SK-N-SH (cell line): ENCODE measurements around the gene DPYSL4. TPM values are rescaled to one million over a fixed set of nuclear protein-coding genes. Genes with fewer than 3 reads are reported as not detected.

ENCODE experiments used
- CTCF ChIA-PET: fragments of 300-600, 350-600 bp; formaldehyde crosslinking; extraction: SDS; loops from one replicate; lab custom pipeline; 2021; lab: Yijun Ruan, JAX
- POLR2A ChIA-PET: fragments of 350-600 bp; sonication (Branson Sonifier 250); formaldehyde crosslinking; extraction: SDS; loops from one replicate; lab custom pipeline; 2020; ENCODE audit warnings: antibody characterized with exemption, inconsistent platforms; lab: Yijun Ruan, JAX
- DNase-seq: peaks from one replicate; pipeline ENCODE4 v3.0.0; 2012
- H2AFZ ChIP-seq: fragments of 200-600 bp; sonication (generic); 2 replicates; pipeline ENCODE4 v1.8.1; 2016; ENCODE audit warnings: antibody characterized with exemption, mild to moderate bottlenecking, low read depth
- H3F3A ChIP-seq: fragments of 200-600 bp; sonication (generic); replicated peaks from 2 replicates; pipeline ENCODE3; 2016; ENCODE audit warnings: antibody characterized with exemption, mild to moderate bottlenecking; ENCODE audit not compliant: insufficient read depth
- H3K27ac ChIP-seq, 2 experiments: fragments of 200-500 bp in 1 of 2; fragments of 200-600 bp in 1 of 2; sonication (Bioruptor generic) in 1 of 2; sonication (generic), shearing (Covaris generic) in 1 of 2; 2 replicates each; pipeline versions ENCODE4 v1.5.1 to v1.6.1; 2014 to 2016; ENCODE audit warnings: low read depth in 2 of 2, inconsistent platforms in 1 of 2, low read length in 1 of 2, mild to moderate bottlenecking in 1 of 2, mixed read lengths in 1 of 2
- H3K27me3 ChIP-seq: fragments of 200-600 bp; sonication (generic), shearing (Covaris generic); 2 replicates; pipeline ENCODE4 v1.6.1; 2016; ENCODE audit warnings: mixed run types; ENCODE audit not compliant: insufficient read depth
- H3K36me3 ChIP-seq, 2 experiments: fragments of 200-500 bp in 1 of 2; fragments of 200-600 bp in 1 of 2; sonication (Bioruptor generic) in 1 of 2; sonication (generic) in 1 of 2; replicated peaks in 1 of 2; 2 replicates each; pipeline versions ENCODE3 to v1.5.1; 2014 to 2016; ENCODE audit warnings: low read length in 1 of 2, mild to moderate bottlenecking in 1 of 2; ENCODE audit not compliant: insufficient read depth in 2 of 2, control insufficient read depth in 1 of 2
- H3K4me1 ChIP-seq, 2 experiments: fragments of 200-500 bp in 1 of 2; fragments of 200-600 bp in 1 of 2; sonication (Bioruptor generic) in 1 of 2; sonication (generic), shearing (Covaris generic) in 1 of 2; 2 replicates each; pipeline versions ENCODE4 v1.5.1 to v1.6.1; 2014 to 2016; ENCODE audit warnings: low read depth in 1 of 2, low read length in 1 of 2, mixed run types in 1 of 2; ENCODE audit not compliant: insufficient read depth in 2 of 2, control insufficient read depth in 1 of 2
- H3K4me2 ChIP-seq: fragments of 200-600 bp; sonication (generic), shearing (Covaris generic); 2 replicates; pipeline ENCODE4 v1.6.1; 2017; ENCODE audit warnings: mixed run types
- H3K4me3 ChIP-seq, 2 experiments: fragments of 200-500 bp in 1 of 2; fragments of 200-600 bp in 1 of 2; sonication (Bioruptor generic) in 1 of 2; sonication (generic), shearing (Covaris generic) in 1 of 2; 2 replicates each; pipeline versions ENCODE4 v1.5.1 to v1.8.1; 2014 to 2016; ENCODE audit warnings: low read depth in 2 of 2, inconsistent platforms in 1 of 2, low read length in 1 of 2, mild to moderate bottlenecking in 1 of 2, mixed read lengths in 1 of 2, moderate library complexity in 1 of 2
- H3K79me2 ChIP-seq: fragments of 200-600 bp; sonication (generic); 2 replicates; pipeline ENCODE4 v1.8.1; 2017; ENCODE audit warnings: mild to moderate bottlenecking; ENCODE audit not compliant: insufficient read depth
- H3K9ac ChIP-seq: fragments of 200-600 bp; sonication (generic); 2 replicates; pipeline ENCODE4 v1.6.1; 2017; ENCODE audit warnings: mixed run types
- H3K9me2 ChIP-seq: fragments of 200-600 bp; sonication (generic); 2 replicates; pipeline ENCODE4 v1.6.1; 2017; ENCODE audit warnings: mixed run types
- H3K9me3 ChIP-seq: fragments of 200-600 bp; sonication (generic); 2 replicates; pipeline ENCODE4 v1.6.1; 2017; ENCODE audit warnings: mixed run types, mild to moderate bottlenecking, moderate library complexity
- H4K20me1 ChIP-seq: fragments of 200-600 bp; sonication (generic); 2 replicates; pipeline ENCODE4 v1.6.1; 2017; ENCODE audit warnings: mild to moderate bottlenecking, mixed run types; ENCODE audit not compliant: insufficient read depth
- CTCF ChIP-seq: fragments of 200-600 bp; sonication (generic); IDR thresholded peaks from 2 replicates; pipeline ENCODE4 v1.6.1; 2017; ENCODE audit warnings: antibody characterized with exemption, mild to moderate bottlenecking, moderate library complexity
- ELF1 ChIP-seq: IDR thresholded peaks from 2 replicates; pipeline ENCODE4 v1.4.0; 2012
- FOSL2 ChIP-seq: IDR thresholded peaks from 2 replicates; pipeline ENCODE4 v1.4.0; 2012; ENCODE audit warnings: low read depth, mild to moderate bottlenecking, moderate library complexity, borderline replicate concordance
- FOXM1 ChIP-seq: IDR thresholded peaks from 2 replicates; pipeline ENCODE4 v1.4.0; 2012; ENCODE audit warnings: low read depth, mild to moderate bottlenecking
- GATA2 ChIP-seq: sonication (generic); formaldehyde crosslinking; IDR thresholded peaks from 2 replicates; pipeline ENCODE4 v1.5.0; 2020; ENCODE audit warnings: mild to moderate bottlenecking, missing genetic modification reagents
- MAX ChIP-seq: IDR thresholded peaks from 2 replicates; pipeline ENCODE4 v1.4.0; 2012; ENCODE audit warnings: low read depth
- MEF2A ChIP-seq: IDR thresholded peaks from 2 replicates; pipeline ENCODE4 v1.4.0; 2012; ENCODE audit warnings: low read depth, borderline replicate concordance
- MXI1 ChIP-seq: IDR thresholded peaks from 2 replicates; pipeline ENCODE4 v1.6.1; 2012; ENCODE audit warnings: mild to moderate bottlenecking, low read depth, low read length, improper control_type of control experiment
- RAD21 ChIP-seq: IDR thresholded peaks from 2 replicates; pipeline ENCODE4 v1.6.1; 2012; ENCODE audit warnings: mild to moderate bottlenecking, low read length
- RCOR1 ChIP-seq: fragments of 150-350 bp; IDR thresholded peaks from 2 replicates; pipeline ENCODE4 v1.6.1; 2017; ENCODE audit warnings: antibody characterized with exemption, low read length
- RXRA ChIP-seq: IDR thresholded peaks from 2 replicates; pipeline ENCODE4 v1.4.0; 2012; ENCODE audit warnings: low read depth, mild to moderate bottlenecking, borderline replicate concordance
- SIN3A ChIP-seq: IDR thresholded peaks from 2 replicates; pipeline ENCODE4 v1.6.1; 2012; ENCODE audit warnings: low read depth, mild to moderate bottlenecking, low read length, moderate library complexity, borderline replicate concordance
- SMC3 ChIP-seq: IDR thresholded peaks from 2 replicates; pipeline ENCODE4 v1.6.1; 2012; ENCODE audit warnings: low read depth, low read length, improper control_type of control experiment
- TAF1 ChIP-seq: IDR thresholded peaks from 2 replicates; pipeline ENCODE4 v1.6.1; 2012; ENCODE audit warnings: low read depth, mild to moderate bottlenecking, low read length, moderate library complexity, borderline replicate concordance
- USF1 ChIP-seq: IDR thresholded peaks from 2 replicates; pipeline ENCODE4 v1.4.0; 2012; ENCODE audit warnings: low read depth, borderline replicate concordance
- USF2 ChIP-seq: fragments of 150-350 bp; IDR thresholded peaks from 2 replicates; pipeline ENCODE4 v1.6.1; 2017; ENCODE audit warnings: antibody characterized with exemption, low read length, low read depth, borderline replicate concordance
- WGBS: methylation state at CpG from one replicate; pipeline ENCODE4 v1.1.6; 2017; ENCODE audit warnings: low lambda C conversion rate; 5-methylcytosine and 5-hydroxymethylcytosine counted together
- polyA plus RNA-seq, 3 experiments: library from polyadenylated mRNA; depleted of rRNA; stranded (reverse); fragments of >200 nt; gene quantifications; 2 replicates each; pipeline ENCODE4 v1.2.3, GENCODE V29; 2012

Gene DPYSL4
- polyA plus RNA-seq, 1 of the 3 experiments (the other 2 are of a cell fraction): 21.8 TPM

GRCh38 chr10:132226586-132227405 is 40.0 kb downstream of the DPYSL4 start:
- no peaks in the 10 kb centered on the region for H3K9me3 ChIP-seq

GRCh38 chr10:132227851-132228390 is 41.2 kb downstream of the DPYSL4 start:
- CTCF ChIA-PET: interaction anchor here (2.0 kb wide), 1 partner anchor 125 kb away, joined by 4 read pairs; no protein-coding TSS in a partner anchor
- 86% methylated on average over 21 of the region's 29 CpGs for WGBS

More at GRCh38 chr10:132226586-132227405, 40.0 kb downstream of the DPYSL4 start:
- CTCF ChIA-PET: interaction anchor here (2.0 to 2.1 kb wide), 2 partner anchors 11 to 127 kb away, joined by 4 to 6 read pairs; no protein-coding TSS in a partner anchor
- Histone ChIP-seq H3K36me3 (no peaks in the 10 kb centered on the region), H3K4me2 (no peak overlapping the region)
- TF ChIP-seq MXI1 (no peak), USF2 (no peak), RCOR1 (no peak), MAX (no peak), FOXM1 (no peak), MEF2A (no peak), SIN3A (no peak), RXRA (no peak), ELF1 (no peak), GATA2 (CRISPR knock-in tag) (no peak), TAF1 (no peak), USF1 (no peak), FOSL2 (no peak)
- TF ChIP-seq, all 33 proteins: peak for 0
- H3K9me2 ChIP-seq: no peaks in the 10 kb centered on the region
- no peaks in the 10 kb centered on the region for H4K20me1 ChIP-seq
- no peak overlapping the region for H2AFZ ChIP-seq
- no peak overlapping the region for H3K9ac ChIP-seq
- 90% methylated on average over 12 of the region's 27 CpGs for WGBS
- H3K27ac ChIP-seq: no peak overlapping the region
- H3F3A ChIP-seq: no peaks in the 10 kb centered on the region
- DNase-seq: no peak
- H3K4me3 ChIP-seq: no peak overlapping the region
- H3K79me2 ChIP-seq: no peaks in the 10 kb centered on the region
- peaks cover 0 to 32% of the 10 kb centered on the region in 2 experiments; a peak in 1 of 4 replicates for H3K4me1 ChIP-seq
- POLR2A ChIA-PET: no interaction called here
- H3K27me3 ChIP-seq: no peaks in the 10 kb centered on the region

More at GRCh38 chr10:132227851-132228390, 41.2 kb downstream of the DPYSL4 start:
- H3K27ac ChIP-seq: no peak overlapping the region
- no peaks in the 10 kb centered on the region for H3K79me2 ChIP-seq
- no peaks in the 10 kb centered on the region for H3F3A ChIP-seq
- H3K9me3 ChIP-seq: no peaks in the 10 kb centered on the region
- no peaks in the 10 kb centered on the region for H3K27me3 ChIP-seq
- H3K4me2 ChIP-seq: no peak overlapping the region
- no peaks in the 10 kb centered on the region for H4K20me1 ChIP-seq
- no peak overlapping the region for H2AFZ ChIP-seq
- H3K4me3 ChIP-seq: no peak overlapping the region
- peaks cover 0 to 34% of the 10 kb centered on the region in 2 experiments; a peak in 1 of 4 replicates for H3K4me1 ChIP-seq
- H3K9ac ChIP-seq: no peak overlapping the region
- no peaks in the 10 kb centered on the region for H3K36me3 ChIP-seq
- POLR2A ChIA-PET: no interaction called here
- no peaks in the 10 kb centered on the region for H3K9me2 ChIP-seq
- no peak for DNase-seq
- TF ChIP-seq RAD21: no peak
- no peak for TF ChIP-seq RXRA
- no peak for TF ChIP-seq SMC3
- TF ChIP-seq MEF2A: no peak
- TF ChIP-seq CTCF: no peak
- no peak for TF ChIP-seq TAF1
